MM.1S (cell line): Measurements from ENCODE around the gene TEAD4.

Experiments
- EZH2 ChIP-seq: fragments of 300-600 bp; sonication (generic); optimal IDR thresholded peaks from 2 replicates; pipeline ENCODE3; 2017; ENCODE audit warnings: low read depth, mild to moderate bottlenecking, antibody characterized with exemption, low read length, mixed read lengths
- EZH2phosphoT487 ChIP-seq: fragments of 300-600 bp; sonication (generic); IDR thresholded peaks from 2 replicates; pipeline ENCODE4 v1.6.1; 2018; ENCODE audit warnings: antibody characterized with exemption, low read length
- TF ChIP-seq, protein P1 (sequence below): fragments of 300-600 bp; sonication (generic); IDR thresholded peaks from 2 replicates; pipeline ENCODE4 v1.5.1; 2016; ENCODE audit warnings: antibody characterized with exemption, low read length, mixed read lengths

DNA sequence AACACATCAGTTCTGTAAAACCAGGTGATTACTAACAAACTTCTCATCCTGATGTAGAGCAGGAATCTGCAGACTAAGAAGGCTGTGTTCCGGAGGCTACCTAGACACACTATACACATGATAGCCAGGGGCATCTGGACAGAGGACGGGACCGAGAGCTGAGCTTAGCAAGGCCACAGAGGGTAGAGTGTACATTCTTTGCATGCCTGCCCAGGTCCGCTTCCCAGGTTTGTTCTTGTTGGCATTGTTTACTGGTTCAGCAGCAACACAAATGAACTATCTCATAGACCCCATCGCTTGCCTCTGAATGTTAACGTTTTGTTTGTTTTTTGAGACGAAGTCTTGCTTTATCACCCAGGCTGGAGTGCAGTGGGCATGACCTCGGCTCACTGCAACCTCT lies 17.7 kb upstream of the TEAD4 start:
- TF ChIP-seq, protein P1, sequence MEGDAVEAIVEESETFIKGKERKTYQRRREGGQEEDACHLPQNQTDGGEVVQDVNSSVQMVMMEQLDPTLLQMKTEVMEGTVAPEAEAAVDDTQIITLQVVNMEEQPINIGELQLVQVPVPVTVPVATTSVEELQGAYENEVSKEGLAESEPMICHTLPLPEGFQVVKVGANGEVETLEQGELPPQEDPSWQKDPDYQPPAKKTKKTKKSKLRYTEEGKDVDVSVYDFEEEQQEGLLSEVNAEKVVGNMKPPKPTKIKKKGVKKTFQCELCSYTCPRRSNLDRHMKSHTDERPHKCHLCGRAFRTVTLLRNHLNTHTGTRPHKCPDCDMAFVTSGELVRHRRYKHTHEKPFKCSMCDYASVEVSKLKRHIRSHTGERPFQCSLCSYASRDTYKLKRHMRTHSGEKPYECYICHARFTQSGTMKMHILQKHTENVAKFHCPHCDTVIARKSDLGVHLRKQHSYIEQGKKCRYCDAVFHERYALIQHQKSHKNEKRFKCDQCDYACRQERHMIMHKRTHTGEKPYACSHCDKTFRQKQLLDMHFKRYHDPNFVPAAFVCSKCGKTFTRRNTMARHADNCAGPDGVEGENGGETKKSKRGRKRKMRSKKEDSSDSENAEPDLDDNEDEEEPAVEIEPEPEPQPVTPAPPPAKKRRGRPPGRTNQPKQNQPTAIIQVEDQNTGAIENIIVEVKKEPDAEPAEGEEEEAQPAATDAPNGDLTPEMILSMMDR = no peak
- TF ChIP-seq EZH2phosphoT487 (no peak), EZH2 (no peak)
